Measurements from ENCODE around the gene ACTC1.

DNA sequence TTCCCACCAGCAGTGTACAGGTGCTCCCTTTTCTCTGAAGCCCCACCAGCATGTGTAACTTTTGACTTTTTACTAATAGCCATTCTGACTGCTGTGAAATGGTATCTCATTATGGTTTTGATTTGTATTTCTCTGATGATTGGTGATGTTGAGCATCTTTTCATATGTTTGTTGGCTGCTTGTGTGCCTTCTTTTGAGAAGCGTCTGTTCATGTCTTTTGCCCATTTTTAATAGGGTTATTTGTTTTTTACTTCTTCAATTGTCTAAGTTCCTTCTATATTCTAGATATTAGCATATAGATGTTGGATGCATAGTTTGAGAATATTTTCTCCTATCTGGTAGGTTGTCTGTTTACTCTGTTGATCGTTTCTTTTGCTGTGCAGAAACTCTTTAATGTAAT is 14.6 kb downstream of the ACTC1 start:
- no peak for TF ChIP-seq CTCF (IDR thresholded peaks at IDR 0.05)
- TF ChIP-seq ZFX (IDR thresholded peaks at IDR 0.05; ENCODE audit: borderline replicate concordance): no peak
